ENCODE measurements around the gene TPCN1.

The TPCN1 gene

GRCh38 chr12:113347107-113347506 lies 125.8 kb downstream of the TPCN1 start:
- no peak for DNase-seq

- DNase-seq = no peak
These were observed 126.6 kb downstream of the TPCN1 start for GRCh38 chr12:113347892-113348291.

Data from stimulated activated CD8-positive, alpha-beta memory T cell treated with anti-CD3 and anti-CD28 coated beads, Interleukin-4, amount 100 ng/mL, for 48 hours (primary cell).